SU-DHL-6 (cell line): Measurements from ENCODE around the gene PI16.

ENCODE experiments used
- H2AFZ ChIP-seq: fragments of 200-600 bp; sonication (generic); 2 replicates; pipeline ENCODE4 v1.6.1; 2014; ENCODE audit warnings: low read depth, mild to moderate bottlenecking, moderate library complexity, mixed read lengths, antibody characterized with exemption, low read length; ENCODE audit not compliant: severe bottlenecking
- H3F3A ChIP-seq: fragments of 200-600 bp; shearing (Covaris generic); 2 replicates; pipeline ENCODE4 v1.6.0; 2016; ENCODE audit warnings: antibody characterized with exemption, mild to moderate bottlenecking; ENCODE audit not compliant: insufficient read depth
- H3K27ac ChIP-seq: fragments of 200-600 bp; sonication (generic); 2 replicates; pipeline ENCODE4 v1.5.1; 2016; ENCODE audit warnings: low read depth, mild to moderate bottlenecking, low read length, moderate library complexity, mixed read lengths
- H3K27me3 ChIP-seq: fragments of 200-600 bp; sonication (generic), shearing (Covaris generic); 2 replicates; pipeline ENCODE4 v1.6.0; 2014; ENCODE audit warnings: mild to moderate bottlenecking, low read length
- H3K36me3 ChIP-seq: fragments of 200-600 bp; sonication (generic); 2 replicates; pipeline ENCODE4 v1.6.1; 2014; ENCODE audit warnings: mild to moderate bottlenecking, low read length, mixed read lengths
- H3K4me2 ChIP-seq: fragments of 300-600, 200-600 bp; shearing (Covaris generic), sonication (generic); 2 replicates; pipeline ENCODE4 v1.6.0; 2014; ENCODE audit warnings: low read length, low read depth, mild to moderate bottlenecking; ENCODE audit not compliant: poor library complexity, severe bottlenecking
- H3K4me3 ChIP-seq: fragments of 200-600 bp; sonication (generic); 2 replicates; pipeline ENCODE4 v1.5.1; 2014; ENCODE audit warnings: antibody characterized with exemption, low read length, mild to moderate bottlenecking, mixed read lengths; ENCODE audit not compliant: insufficient read depth, poor library complexity, severe bottlenecking
- H3K79me2 ChIP-seq: fragments of 200-600 bp; sonication (generic); 2 replicates; pipeline ENCODE4 v1.6.1; 2014; ENCODE audit warnings: mild to moderate bottlenecking, low read length, moderate library complexity; ENCODE audit not compliant: insufficient read depth
- H3K9ac ChIP-seq: fragments of 200-600 bp; sonication (generic); 2 replicates; pipeline ENCODE4 v1.7.0; 2014; ENCODE audit warnings: mild to moderate bottlenecking, low read length
- H3K9me2 ChIP-seq: fragments of 200-600 bp; sonication (generic); replicated peaks from 2 replicates; pipeline ENCODE4 v1.6.1; 2014; ENCODE audit warnings: low read length; ENCODE audit not compliant: insufficient read depth
- H3K9me3 ChIP-seq: fragments of 200-600 bp; sonication (generic); 2 replicates; pipeline ENCODE4 v1.6.1; 2014; ENCODE audit warnings: low read length, mixed read lengths; ENCODE audit not compliant: insufficient read depth
- H4K20me1 ChIP-seq: fragments of 200-600 bp; sonication (generic); 2 replicates; pipeline ENCODE4 v1.6.1; 2014; ENCODE audit warnings: low read depth, mild to moderate bottlenecking, antibody characterized with exemption, low read length, moderate library complexity, mixed read lengths
- CTCF ChIP-seq: fragments of 200-600 bp; sonication (generic); IDR thresholded peaks from one replicate; pipeline ENCODE4 v1.5.1; 2017; ENCODE audit warnings: antibody characterized with exemption, mild to moderate bottlenecking, low read length, moderate library complexity; ENCODE audit not compliant: insufficient read depth, poor library complexity, severe bottlenecking
- EZH2phosphoT487 ChIP-seq: fragments of 200-600 bp; sonication (generic), shearing (Covaris generic); conservative IDR thresholded peaks from 2 replicates; pipeline ENCODE4 v1.6.1; 2018; ENCODE audit warnings: mild to moderate bottlenecking, antibody characterized with exemption, low read length, moderate library complexity, mixed read lengths

Gene PI16

GRCh38 chr6:36968266-36968977 is 13.9 kb downstream of the PI16 start:
- H3K36me3 ChIP-seq: peaks cover 6% of the 10 kb centered on the region; the same call in 1 of the 2 replicates
- no peaks in the 10 kb centered on the region for H4K20me1 ChIP-seq
- no peak overlapping the region for H3K4me2 ChIP-seq

GRCh38 chr6:36969240-36969691 is 14.7 kb downstream of the PI16 start:
- H3K36me3 ChIP-seq: peaks cover 11% of the 10 kb centered on the region; the same call in 1 of the 2 replicates

More at GRCh38 chr6:36968266-36968977, 13.9 kb downstream of the PI16 start:
- Histone ChIP-seq H3K27ac (no peak overlapping the region), H3K4me3 (no peak overlapping the region), H3K9ac (no peak overlapping the region), H3F3A (peaks cover 13% of the 10 kb centered on the region), H2AFZ (no peak overlapping the region), H3K27me3 (no peaks in the 10 kb centered on the region), H3K9me3 (no peaks in the 10 kb centered on the region), H3K79me2 (no peaks in the 10 kb centered on the region), H3K9me2 (no peaks in the 10 kb centered on the region)
- no peak for TF ChIP-seq EZH2phosphoT487
- no peak for TF ChIP-seq CTCF

DNA sequence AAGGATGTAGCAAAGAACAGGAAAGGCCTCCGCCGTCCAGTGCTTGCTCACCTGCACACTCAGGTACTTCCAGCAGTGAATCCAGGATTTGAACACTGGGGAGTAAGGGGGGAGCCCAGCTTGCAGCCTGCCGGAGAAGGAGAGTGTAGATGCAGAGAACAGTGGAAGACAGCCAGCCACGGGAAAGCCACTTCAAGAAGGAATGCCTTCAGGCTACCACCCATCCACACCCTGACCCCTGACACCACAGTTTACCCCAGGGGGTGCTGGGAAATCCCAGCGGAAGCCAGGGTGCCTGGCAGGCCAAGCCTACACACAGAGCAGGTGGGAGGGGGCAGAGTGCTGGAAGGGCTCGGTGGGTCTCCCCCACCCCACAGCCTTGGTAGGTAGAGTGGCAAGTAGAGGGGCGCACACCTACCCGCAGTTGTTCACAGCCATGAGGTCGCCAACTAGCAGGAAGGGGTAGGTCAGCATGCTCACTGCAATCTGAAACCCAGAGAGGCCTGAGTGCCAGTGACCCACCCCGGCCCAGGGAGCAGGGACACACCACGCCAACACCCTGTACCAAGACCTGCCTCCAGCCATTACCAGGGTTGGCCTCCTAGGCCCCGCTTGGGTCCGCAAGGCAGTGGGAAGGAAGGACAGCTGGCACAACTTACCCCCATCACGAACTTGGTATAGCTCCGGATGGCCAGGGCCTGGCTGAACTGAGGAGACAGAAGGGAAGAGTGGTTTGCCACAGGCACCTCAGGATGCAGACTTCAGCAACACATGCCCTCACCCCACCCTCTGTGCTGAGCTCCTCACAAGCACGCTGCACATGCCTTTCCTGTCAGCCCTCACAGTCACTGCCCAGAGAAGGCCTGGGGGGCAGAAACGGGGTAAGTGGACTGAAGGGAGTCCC is 15.7 kb downstream of the PI16 start:
- Histone ChIP-seq H3K9me2 (no peaks in the 10 kb centered on the region), H3K4me2 (no peak overlapping the region), H3K9me3 (no peaks in the 10 kb centered on the region), H2AFZ (no peak overlapping the region), H3K79me2 (no peaks in the 10 kb centered on the region), H3K4me3 (no peak overlapping the region), H3K9ac (no peak overlapping the region), H3F3A (peaks cover 13% of the 10 kb centered on the region), H4K20me1 (no peaks in the 10 kb centered on the region), H3K27me3 (no peaks in the 10 kb centered on the region), H3K36me3 (peaks cover 21% of the 10 kb centered on the region; the same call in 1 of the 2 replicates), H3K27ac (no peak overlapping the region)
- TF ChIP-seq EZH2phosphoT487 (no peak), CTCF (no peak)

More at GRCh38 chr6:36969240-36969691, 14.7 kb downstream of the PI16 start:
- Histone ChIP-seq H3K79me2 (no peaks in the 10 kb centered on the region), H3K4me2 (no peak overlapping the region), H3K4me3 (no peak overlapping the region), H3K9me3 (no peaks in the 10 kb centered on the region), H3F3A (peaks cover 13% of the 10 kb centered on the region), H3K9me2 (no peaks in the 10 kb centered on the region), H3K27me3 (no peaks in the 10 kb centered on the region), H3K27ac (no peak overlapping the region), H3K9ac (no peak overlapping the region), H4K20me1 (no peaks in the 10 kb centered on the region), H2AFZ (no peak overlapping the region)
- TF ChIP-seq EZH2phosphoT487: no peak
- TF ChIP-seq CTCF: no peak
